HCT116 (cell line): ENCODE results near the gene CNTN4. TPM values are rescaled to one million over a fixed set of nuclear protein-coding genes. Genes with fewer than 3 reads are reported as not detected.

Experiments used
- ATAC-seq: fragments of 200-7000 bp; cut with Tn5 transposase; 2 replicates; pipeline ENCODE4 v1.9.1; 2020; ENCODE audit warnings: mild to moderate bottlenecking, moderate library complexity
- BruUV-seq: library from RNA; stranded (reverse); fragments of 400-500 nt; replicated peaks from 2 replicates; lab custom pipeline; 2021; lab: Mats Ljungman, UMichigan
- CTCF ChIA-PET: fragments of 300-600 bp; sonication (Branson Sonifier 250); formaldehyde crosslinking; loops from one replicate; lab custom pipeline; 2021; ENCODE audit warnings: antibody characterized with exemption; lab: Charles Lee
- POLR2A ChIA-PET: fragments of 300-600, 350-600 bp; sonication (Branson Sonifier 250); formaldehyde crosslinking; loops from one replicate; lab custom pipeline; 2021; ENCODE audit warnings: antibody characterized with exemption; lab: Charles Lee
- RAD21 ChIA-PET, 2 experiments: fragments of 300-600 bp; sonication (Branson Sonifier 250); formaldehyde crosslinking; loops; one replicate each; lab custom pipeline; 2023; ENCODE audit warnings: low total read pairs in 2 of 2; ENCODE audit not compliant: uncharacterized antibody in 2 of 2, unreplicated experiment in 2 of 2, low non-redundant PET in 1 of 2; lab: Charles Lee
- DNase-seq: peaks from one replicate; pipeline ENCODE4 v3.0.0-alpha.2; 2010; ENCODE audit warnings: low read depth, low spot score
- H2AFZ ChIP-seq: fragments of 200-600 bp; shearing (Covaris generic), sonication (generic); 2 replicates; pipeline ENCODE4 v1.6.1; 2017; ENCODE audit warnings: low read depth, mixed run types, mixed read lengths, antibody characterized with exemption, low read length; ENCODE audit not compliant: poor library complexity, severe bottlenecking
- H3K27ac ChIP-seq: 2 replicates; pipeline ENCODE4 v1.5.1; 2012; ENCODE audit warnings: low read depth, low read length
- H3K27me3 ChIP-seq: fragments of 200-600 bp; sonication (generic); 2 replicates; pipeline ENCODE4 v1.6.1; 2016; ENCODE audit warnings: mixed run types, low read length, mixed read lengths; ENCODE audit not compliant: insufficient read depth
- H3K36me3 ChIP-seq, 2 experiments: fragments of 200-500 bp in 1 of 2; fragments of 200-600 bp in 1 of 2; sonication (Bioruptor generic) in 1 of 2; sonication (generic) in 1 of 2; 2 replicates each; pipeline versions ENCODE4 v1.5.1 to v1.6.1; 2014 to 2016; ENCODE audit warnings: low read length in 2 of 2, inconsistent platforms in 1 of 2, mixed read lengths in 1 of 2, mixed run types in 1 of 2; ENCODE audit not compliant: insufficient read depth in 2 of 2, control insufficient read depth in 1 of 2
- H3K4me1 ChIP-seq, 2 experiments: fragments of 200-600 bp in 1 of 2; sonication (generic) in 1 of 2; 2 replicates each; pipeline versions ENCODE4 v1.5.1 to v1.6.1; 2012 to 2017; ENCODE audit warnings: low read length in 2 of 2, inconsistent platforms in 1 of 2, mild to moderate bottlenecking in 1 of 2, mixed read lengths in 1 of 2, mixed run types in 1 of 2, moderate library complexity in 1 of 2; ENCODE audit not compliant: insufficient read depth in 2 of 2, control insufficient read depth in 1 of 2
- H3K4me2 ChIP-seq: fragments of 200-600 bp; sonication (generic); 2 replicates; pipeline ENCODE4 v1.6.1; 2017; ENCODE audit warnings: mixed run types, low read length, mixed read lengths
- H3K4me3 ChIP-seq, 2 experiments: fragments of 200-600 bp in 1 of 2; sonication (generic) in 1 of 2; replicated peaks in 1 of 2; 2 replicates each; pipeline ENCODE4 v1.5.1; 2011 to 2016; ENCODE audit warnings: low read length in 2 of 2, control low read depth in 1 of 2, low read depth in 1 of 2, mild to moderate bottlenecking in 1 of 2, mixed read lengths in 1 of 2, mixed run types in 1 of 2
- H3K79me2 ChIP-seq: fragments of 200-600 bp; sonication (generic); 2 replicates; pipeline ENCODE4 v1.6.1; 2017; ENCODE audit warnings: mild to moderate bottlenecking, mixed run types, low read length, moderate library complexity, mixed read lengths; ENCODE audit not compliant: insufficient read depth
- H3K9ac ChIP-seq: fragments of 200-600 bp; sonication (generic); 2 replicates; pipeline ENCODE4 v1.6.1; 2016; ENCODE audit warnings: low read length, mixed read lengths
- H3K9me2 ChIP-seq: fragments of 200-600 bp; sonication (generic), shearing (Covaris generic); 2 replicates; pipeline ENCODE4 v1.6.1; 2017; ENCODE audit warnings: mixed run types, mild to moderate bottlenecking, moderate library complexity; ENCODE audit not compliant: insufficient read depth
- H3K9me3 ChIP-seq, 2 experiments: fragments of 200-500 bp in 1 of 2; fragments of 200-600 bp in 1 of 2; sonication (Bioruptor generic) in 1 of 2; sonication (generic) in 1 of 2; 2 replicates each; pipeline ENCODE4 v1.6.1; 2014 to 2017; ENCODE audit warnings: low read length in 2 of 2, mixed read lengths in 2 of 2, inconsistent platforms in 1 of 2, low read depth in 1 of 2, mild to moderate bottlenecking in 1 of 2, mixed run types in 1 of 2, moderate library complexity in 1 of 2; ENCODE audit not compliant: control insufficient read depth in 1 of 2, insufficient read depth in 1 of 2
- H4K20me1 ChIP-seq: fragments of 200-600 bp; sonication (generic), shearing (Covaris generic); 2 replicates; pipeline ENCODE4 v1.6.1; 2017; ENCODE audit warnings: mixed run types, mild to moderate bottlenecking, moderate library complexity; ENCODE audit not compliant: insufficient read depth
- CBX3 ChIP-seq: IDR thresholded peaks from 2 replicates; pipeline ENCODE4 v1.6.1; 2012; ENCODE audit warnings: low read depth
- CTCF ChIP-seq, 3 experiments: fragments of 200-600 bp in 1 of 3; sonication (generic) in 1 of 3; IDR thresholded peaks in 2 of 3; conservative IDR thresholded peaks in 1 of 3; 2 replicates each; pipeline ENCODE4 v1.5.1; 2012 to 2017; ENCODE audit warnings: low read depth in 2 of 3, low read length in 2 of 3, antibody characterized with exemption in 1 of 3, borderline replicate concordance in 1 of 3, control low read depth in 1 of 3, mild to moderate bottlenecking in 1 of 3, mixed read lengths in 1 of 3, mixed run types in 1 of 3, moderate library complexity in 1 of 3; ENCODE audit not compliant: insufficient read depth in 1 of 3
- EGR1 ChIP-seq: IDR thresholded peaks from 2 replicates; pipeline ENCODE4 v1.6.1; 2012; ENCODE audit warnings: low read depth
- ELF1 ChIP-seq: IDR thresholded peaks from 2 replicates; pipeline ENCODE4 v1.6.1; 2012; ENCODE audit warnings: low read depth, borderline replicate concordance
- EZH2 ChIP-seq: fragments of 200-600 bp; sonication (generic); IDR thresholded peaks from 2 replicates; pipeline ENCODE4 v1.6.1; 2017; ENCODE audit warnings: antibody characterized with exemption, mixed run types
- MAX ChIP-seq: IDR thresholded peaks from 2 replicates; pipeline ENCODE4 v1.6.1; 2012
- POLR2A ChIP-seq: IDR thresholded peaks from 2 replicates; pipeline ENCODE4 v1.7.0; 2011; ENCODE audit warnings: borderline replicate concordance; ENCODE audit not compliant: insufficient read depth, insufficient read length; ENCODE audit errors: extremely low read depth
- POLR2AphosphoS5 ChIP-seq: IDR thresholded peaks from 2 replicates; pipeline ENCODE4 v1.6.1; 2011; ENCODE audit warnings: mild to moderate bottlenecking, low read depth, low read length, moderate library complexity
- RAD21 ChIP-seq: IDR thresholded peaks from 2 replicates; pipeline ENCODE4 v1.6.1; 2012; ENCODE audit warnings: low read depth, mild to moderate bottlenecking
- SIN3A ChIP-seq: IDR thresholded peaks from 2 replicates; pipeline ENCODE4 v1.6.1; 2012; ENCODE audit warnings: low read depth
- SP1 ChIP-seq: IDR thresholded peaks from 2 replicates; pipeline ENCODE4 v1.6.1; 2012; ENCODE audit warnings: low read depth
- TCF7L2 ChIP-seq: IDR thresholded peaks from 2 replicates; pipeline ENCODE4 v1.7.0; 2011; ENCODE audit warnings: borderline replicate concordance, inconsistent platforms; ENCODE audit not compliant: insufficient read depth, insufficient read length; ENCODE audit errors: extremely low read depth
- ZBTB33 ChIP-seq: IDR thresholded peaks from 2 replicates; pipeline ENCODE4 v1.6.1; 2011; ENCODE audit warnings: mild to moderate bottlenecking, low read length, moderate library complexity; ENCODE audit not compliant: insufficient replicate concordance; ENCODE audit errors: extremely low read depth
- intact Hi-C: fragments of 100-400 bp; cut with micrococcal nuclease; formaldehyde crosslinking; loops from 2 replicates; pipeline ENCODE4 v1.10.0; 2022
- total RNA-seq: library from RNA; stranded (reverse); gene quantifications from one replicate; pipeline ENCODE4 v1.2.1, GENCODE V29; 2021; ENCODE audit not compliant: unreplicated experiment

The CNTN4 gene
- total RNA-seq, 1 experiment from 2014 or later = not detected

DNA sequence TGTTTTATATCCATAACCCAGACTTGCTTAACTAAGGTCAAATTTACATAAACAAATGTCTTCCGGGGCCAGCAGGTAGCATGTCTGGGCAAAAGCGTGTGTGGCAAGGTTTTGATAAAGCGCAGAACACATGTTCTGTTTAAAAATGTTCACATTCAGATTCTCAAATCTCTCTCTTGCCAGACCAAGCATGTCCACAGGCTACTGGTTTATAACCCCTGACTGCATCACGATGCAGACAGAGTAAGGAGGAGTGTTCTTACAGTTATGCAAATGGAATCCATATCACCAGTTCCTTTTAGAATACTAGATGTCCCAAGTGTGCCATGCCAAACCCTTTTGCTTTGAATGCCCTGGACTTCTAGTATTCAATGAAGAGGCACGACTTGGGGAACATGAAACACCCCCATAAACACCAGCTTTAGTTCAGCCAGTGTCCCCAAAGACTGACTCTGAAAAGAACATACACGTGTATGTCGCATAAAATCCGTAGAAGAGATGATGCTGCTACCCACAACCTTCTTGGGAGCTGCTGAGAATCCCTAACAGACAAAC, 412.0 kb downstream of the CNTN4 start:
- ChIA-PET RAD21 (no interaction called here), POLR2A (no interaction called here), CTCF (no interaction called here)
- Histone ChIP-seq H3K9me2 (no peaks in the 10 kb centered on the region), H3K4me3 (no peak overlapping the region), H3K79me2 (no peaks in the 10 kb centered on the region), H3K4me2 (no peak overlapping the region), H3K36me3 (no peaks in the 10 kb centered on the region), H3K4me1 (no peaks in the 10 kb centered on the region), H3K9me3 (peaks cover 0 to 27% of the 10 kb centered on the region in 2 experiments; a peak in 3 of 4 replicates), H4K20me1 (no peaks in the 10 kb centered on the region), H3K27ac (no peak overlapping the region), H3K9ac (no peak overlapping the region), H2AFZ (no peak overlapping the region), H3K27me3 (no peaks in the 10 kb centered on the region)
- DNase-seq (no peak), ATAC-seq (no peak)
- no TSS peak for BruUV-seq
- TF ChIP-seq POLR2AphosphoS5 = no peak
- TF ChIP-seq ELF1 = no peak
- TF ChIP-seq TCF7L2 = no peak
- no peak for TF ChIP-seq EGR1
- no peak for TF ChIP-seq POLR2A
- no peak for TF ChIP-seq CBX3
- TF ChIP-seq ZBTB33 = no peak
- intact Hi-C loops = no loop called here

DNA sequence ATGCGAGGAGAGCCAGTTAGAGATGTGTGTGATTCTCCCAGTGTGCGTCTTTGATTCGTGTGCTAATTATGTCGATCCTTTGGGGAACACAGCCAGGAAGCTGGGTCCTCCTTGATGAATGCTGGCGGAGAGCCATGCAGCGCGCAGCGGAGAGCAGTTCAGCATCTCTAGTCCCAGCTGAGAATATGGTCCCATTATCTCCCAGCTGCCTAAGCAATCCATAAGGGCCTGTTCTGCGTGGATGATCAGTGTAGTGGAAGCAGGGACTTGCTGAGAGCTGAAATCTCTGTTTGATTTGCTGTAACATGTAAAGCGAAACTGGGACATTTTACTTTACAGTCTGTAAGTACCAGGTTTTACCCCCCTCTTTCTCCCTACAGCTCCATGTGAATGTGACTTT, 412.7 kb downstream of the CNTN4 start:
- Histone ChIP-seq H2AFZ (no peak overlapping the region), H3K4me2 (no peak overlapping the region), H3K36me3 (no peaks in the 10 kb centered on the region), H3K9me3 (peaks cover 0 to 26% of the 10 kb centered on the region in 2 experiments; a peak in 3 of 4 replicates), H3K4me3 (no peak overlapping the region), H3K27ac (no peak overlapping the region), H3K9ac (no peak overlapping the region), H3K79me2 (no peaks in the 10 kb centered on the region), H3K9me2 (no peaks in the 10 kb centered on the region), H3K27me3 (no peaks in the 10 kb centered on the region), H3K4me1 (no peaks in the 10 kb centered on the region), H4K20me1 (no peaks in the 10 kb centered on the region)
- DNase-seq (no peak), ATAC-seq (no peak)
- POLR2A ChIA-PET = no interaction called here
- intact Hi-C loops = no loop called here
- RAD21 ChIA-PET = no interaction called here
- CTCF ChIA-PET = no interaction called here
- no TSS peak for BruUV-seq
- no peak for TF ChIP-seq SP1
- TF ChIP-seq EZH2 = no peak
- no peak for TF ChIP-seq SIN3A
- TF ChIP-seq RAD21 = no peak
- TF ChIP-seq POLR2A = no peak
- no peak for TF ChIP-seq CBX3
- TF ChIP-seq EGR1 = no peak
- TF ChIP-seq ELF1 = no peak
- no peak for TF ChIP-seq CTCF (IDR thresholded peaks at IDR 0.05 in 2 of 3, conservative IDR thresholded peaks at IDR 0.05 in 1 of 3; ENCODE audit: borderline replicate concordance in 1 of 3, insufficient read depth in 1 of 3, low read depth in 2 of 3, low read length in 2 of 3)
- TF ChIP-seq MAX = no peak
- no peak for TF ChIP-seq ZBTB33
